ENCODE data around the gene CERS4. TPM values are rescaled to one million over a fixed set of nuclear protein-coding genes. Genes with fewer than 3 reads are reported as not detected.

The CERS4 gene
- total and polyA plus RNA-seq, 4 donors, result 30.7 to 67.8 (median 54.4) TPM

DNA sequence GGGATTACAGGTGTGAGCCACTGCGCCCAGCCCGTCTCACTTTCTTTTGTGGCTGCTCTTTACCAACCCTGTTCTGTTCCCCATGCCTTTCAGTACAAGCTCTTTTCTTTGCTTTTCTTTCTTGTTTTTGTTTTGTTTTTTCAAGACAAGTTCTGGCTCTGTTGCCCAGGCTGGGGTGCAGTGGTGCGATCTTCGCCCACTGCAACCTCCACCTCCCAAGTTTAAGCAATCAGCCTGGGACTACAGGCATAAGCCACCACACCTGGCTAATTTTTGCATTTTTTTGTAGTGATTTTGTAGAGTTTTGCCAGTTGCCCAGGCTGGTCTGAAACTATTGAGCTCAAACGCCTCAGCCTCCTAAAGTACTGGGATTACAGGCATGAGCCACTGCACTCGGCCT is 3.7 kb downstream of the CERS4 start:
- Histone ChIP-seq H3K4me1 (ENCODE audit: control insufficient read depth in 5 of 5, insufficient read depth in 5 of 5, low read length in 5 of 5) (peaks cover 0 to 14% (median 0%) of the 10 kb centered on the region in 5 donors), H3K27ac (ENCODE audit: low read depth in 1 of 2, low read length in 1 of 2) (no peak overlapping the region)
- TF ChIP-seq, protein P1, sequence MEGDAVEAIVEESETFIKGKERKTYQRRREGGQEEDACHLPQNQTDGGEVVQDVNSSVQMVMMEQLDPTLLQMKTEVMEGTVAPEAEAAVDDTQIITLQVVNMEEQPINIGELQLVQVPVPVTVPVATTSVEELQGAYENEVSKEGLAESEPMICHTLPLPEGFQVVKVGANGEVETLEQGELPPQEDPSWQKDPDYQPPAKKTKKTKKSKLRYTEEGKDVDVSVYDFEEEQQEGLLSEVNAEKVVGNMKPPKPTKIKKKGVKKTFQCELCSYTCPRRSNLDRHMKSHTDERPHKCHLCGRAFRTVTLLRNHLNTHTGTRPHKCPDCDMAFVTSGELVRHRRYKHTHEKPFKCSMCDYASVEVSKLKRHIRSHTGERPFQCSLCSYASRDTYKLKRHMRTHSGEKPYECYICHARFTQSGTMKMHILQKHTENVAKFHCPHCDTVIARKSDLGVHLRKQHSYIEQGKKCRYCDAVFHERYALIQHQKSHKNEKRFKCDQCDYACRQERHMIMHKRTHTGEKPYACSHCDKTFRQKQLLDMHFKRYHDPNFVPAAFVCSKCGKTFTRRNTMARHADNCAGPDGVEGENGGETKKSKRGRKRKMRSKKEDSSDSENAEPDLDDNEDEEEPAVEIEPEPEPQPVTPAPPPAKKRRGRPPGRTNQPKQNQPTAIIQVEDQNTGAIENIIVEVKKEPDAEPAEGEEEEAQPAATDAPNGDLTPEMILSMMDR (IDR thresholded peaks at IDR 0.05; ENCODE audit: control extremely low read depth, extremely low read depth), result no peak

DNA sequence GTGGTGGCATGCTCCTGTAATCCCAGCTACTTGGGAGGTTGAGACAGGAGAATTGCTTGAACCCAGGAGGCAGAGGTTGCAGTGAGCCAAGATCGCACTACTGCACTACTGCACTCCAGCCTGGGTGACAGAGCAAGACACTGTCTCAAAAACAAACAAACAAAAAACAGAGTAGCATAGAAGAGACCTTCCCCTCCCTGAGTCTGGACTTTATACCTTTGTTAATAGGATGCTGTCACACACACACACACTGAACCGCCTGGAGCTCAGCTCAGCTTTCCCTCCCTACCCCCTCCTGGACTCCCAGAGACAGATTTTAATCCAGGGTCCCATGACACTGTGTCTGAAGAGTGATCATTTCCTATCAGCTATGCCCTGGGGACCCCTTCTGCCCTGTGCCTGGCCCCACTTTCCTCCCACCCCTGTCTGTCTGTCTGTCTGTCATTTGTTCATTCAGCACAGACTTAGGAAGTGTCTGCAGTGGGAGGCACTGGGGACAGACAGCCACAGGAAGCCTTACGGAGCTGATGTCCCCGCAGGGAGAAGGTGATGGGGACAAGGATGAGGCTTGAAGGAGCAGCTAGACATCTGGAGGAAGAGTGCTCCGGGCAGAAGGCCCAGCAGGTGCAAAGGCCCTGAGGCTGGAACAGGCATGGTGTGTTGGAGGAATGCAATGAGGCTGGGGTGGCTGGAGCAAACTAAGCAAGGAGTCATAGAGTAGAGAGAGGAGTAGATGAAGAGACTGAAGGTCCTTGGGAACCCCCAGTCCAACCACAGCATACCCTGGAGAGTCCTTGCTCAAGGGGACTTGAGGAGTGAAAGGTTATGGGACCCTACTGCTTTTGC is 4.9 kb downstream of the CERS4 start:
- H3K4me3 ChIP-seq, result no peak overlapping the region
- ATAC-seq (ENCODE audit: insufficient read depth, low FRiP score) (no peak), DNase-seq (no peak)
- TF ChIP-seq, protein P1 (IDR thresholded peaks at IDR 0.05; ENCODE audit: control extremely low read depth, extremely low read depth), result no peak
- H3K9ac ChIP-seq (ENCODE audit: insufficient read depth in 1 of 2, low read length in 2 of 2), result no peak overlapping the region
- H3K9me3 ChIP-seq (ENCODE audit: control insufficient read depth in 4 of 4, insufficient read depth in 3 of 4, low read length in 3 of 4), result no peaks in the 10 kb centered on the region
- no peaks in the 10 kb centered on the region for H3K27me3 ChIP-seq (ENCODE audit: control insufficient read depth in 3 of 3, insufficient read depth in 3 of 3, low read length in 2 of 3)
- H3K36me3 ChIP-seq (ENCODE audit: control insufficient read depth in 4 of 4, insufficient read depth in 4 of 4, low read length in 4 of 4), result peaks cover 0 to 3% (median 1%) of the 10 kb centered on the region in 4 donors
- WGBS, 2 donors, result 91 to 95% methylated on average over 5 of the region's 5 CpGs
- no peak overlapping the region for H3K27ac ChIP-seq (ENCODE audit: low read depth in 1 of 2, low read length in 1 of 2)
- H3K4me1 ChIP-seq (ENCODE audit: control insufficient read depth in 5 of 5, insufficient read depth in 5 of 5, low read length in 5 of 5), result peaks cover 0 to 8% (median 0%) of the 10 kb centered on the region in 5 donors

More for the DNA sequence above, 3.7 kb downstream of the CERS4 start:
- no peak overlapping the region for H3K9ac ChIP-seq (ENCODE audit: insufficient read depth in 1 of 2, low read length in 2 of 2)
- no peak for ATAC-seq (ENCODE audit: insufficient read depth, low FRiP score)
- peaks cover 0 to 3% (median 0%) of the 10 kb centered on the region in 4 donors for H3K36me3 ChIP-seq (ENCODE audit: control insufficient read depth in 4 of 4, insufficient read depth in 4 of 4, low read length in 4 of 4)
- WGBS, 2 donors, result 96 to 99% methylated on average over 6 of the region's 6 CpGs
- no peaks in the 10 kb centered on the region for H3K27me3 ChIP-seq (ENCODE audit: control insufficient read depth in 3 of 3, insufficient read depth in 3 of 3, low read length in 2 of 3)
- no peak for DNase-seq
- no peaks in the 10 kb centered on the region for H3K9me3 ChIP-seq (ENCODE audit: control insufficient read depth in 4 of 4, insufficient read depth in 3 of 4, low read length in 3 of 4)
- H3K4me3 ChIP-seq, result no peak overlapping the region

DNA sequence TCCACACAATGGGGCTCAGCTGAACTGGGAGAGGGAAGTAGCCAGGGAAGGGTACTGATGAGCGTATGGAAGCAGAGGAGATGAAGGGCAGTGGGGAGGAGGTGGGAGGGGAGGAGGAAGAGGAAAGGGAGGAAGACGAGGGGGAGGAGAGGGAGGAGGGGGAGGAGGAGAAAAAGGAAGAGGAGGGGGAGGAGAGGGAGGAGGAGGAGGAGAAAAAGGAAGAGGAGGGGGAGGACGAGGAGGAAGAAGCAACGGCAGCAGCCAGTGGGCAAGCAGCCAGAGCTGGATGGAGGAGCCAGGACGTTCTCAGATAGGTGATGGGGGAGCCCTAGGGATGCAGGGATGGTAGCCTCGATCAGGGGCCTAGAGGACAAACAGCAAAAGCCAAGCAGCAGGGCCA is 5.6 kb downstream of the CERS4 start:
- Histone ChIP-seq H3K9ac (ENCODE audit: insufficient read depth in 1 of 2, low read length in 2 of 2) (no peak overlapping the region), H3K27me3 (ENCODE audit: control insufficient read depth in 3 of 3, insufficient read depth in 3 of 3, low read length in 2 of 3) (no peaks in the 10 kb centered on the region), H3K4me1 (ENCODE audit: control insufficient read depth in 5 of 5, insufficient read depth in 5 of 5, low read length in 5 of 5) (peaks cover 0 to 8% (median 0%) of the 10 kb centered on the region in 5 donors), H3K9me3 (ENCODE audit: control insufficient read depth in 4 of 4, insufficient read depth in 3 of 4, low read length in 3 of 4) (no peaks in the 10 kb centered on the region), H3K4me3 (no peak overlapping the region), H3K36me3 (ENCODE audit: control insufficient read depth in 4 of 4, insufficient read depth in 4 of 4, low read length in 4 of 4) (peaks cover 0 to 4% (median 1%) of the 10 kb centered on the region in 4 donors), H3K27ac (ENCODE audit: low read depth in 1 of 2, low read length in 1 of 2) (no peak overlapping the region)
- DNase-seq (peak in 1 of 3 donors; percentile 11), ATAC-seq (ENCODE audit: insufficient read depth, low FRiP score) (no peak)
- TF ChIP-seq, protein P1 (IDR thresholded peaks at IDR 0.05; ENCODE audit: control extremely low read depth, extremely low read depth), result no peak
- WGBS, 2 donors, result 10 to 36% methylated on average over 6 of the region's 6 CpGs

All from lung (tissue), 12 donors.